HEK293 (cell line): ENCODE measurements around the gene DACT3.

Experiments used
- CTCF ChIA-PET: fragments of 350-600 bp; formaldehyde crosslinking; extraction: SDS; loops from one replicate; lab custom pipeline; 2021; ENCODE audit warnings: antibody characterized with exemption; lab: Yijun Ruan, JAX
- POLR2A ChIA-PET: fragments of 300-600 bp; formaldehyde crosslinking; extraction: SDS; loops from one replicate; lab custom pipeline; 2020; ENCODE audit warnings: antibody characterized with exemption, inconsistent platforms; lab: Yijun Ruan, JAX
- H3K27ac ChIP-seq: fragments of 200-500 bp; sonication (Bioruptor generic); 2 replicates; pipeline ENCODE4 v1.5.1; 2014; ENCODE audit warnings: low read depth, low read length, control low read depth, inconsistent platforms; ENCODE audit errors: extremely low read depth
- H3K36me3 ChIP-seq, 2 experiments: fragments of 200-500 bp in 1 of 2; sonication (Bioruptor generic) in 1 of 2; 1 replicate in 1 of 2; 2 replicates in 1 of 2; pipeline ENCODE4 v1.5.1; 2014 to 2017; ENCODE audit warnings: inconsistent platforms in 2 of 2, low read length in 2 of 2; ENCODE audit not compliant: control insufficient read depth in 2 of 2, insufficient read depth in 1 of 2
- H3K4me1 ChIP-seq: fragments of 200-500 bp; sonication (Bioruptor generic); 2 replicates; pipeline ENCODE4 v1.5.1; 2014; ENCODE audit warnings: mild to moderate bottlenecking, low read length, inconsistent platforms; ENCODE audit not compliant: control insufficient read depth, insufficient read depth
- H3K4me3 ChIP-seq: 2 replicates; pipeline ENCODE4 v1.5.1; 2011; ENCODE audit warnings: low read depth, mild to moderate bottlenecking, control low read depth, low read length, moderate library complexity
- H3K9me3 ChIP-seq: fragments of 200-500 bp; sonication (Bioruptor generic); 2 replicates; pipeline ENCODE4 v1.5.1; 2014; ENCODE audit warnings: low read depth, low read length, inconsistent platforms; ENCODE audit not compliant: control insufficient read depth, insufficient read depth
- EGR2 ChIP-seq: fragments of 450-650 bp; formaldehyde crosslinking; IDR thresholded peaks from 2 replicates; pipeline ENCODE4 v1.5.1; 2016; ENCODE audit warnings: low read depth, missing biosample characterization, missing genetic modification characterization
- MYNN ChIP-seq: fragments of 450-650 bp; formaldehyde crosslinking; IDR thresholded peaks from 2 replicates; pipeline ENCODE4 v1.5.1; 2016; ENCODE audit warnings: missing biosample characterization, missing genetic modification characterization, borderline replicate concordance
- OSR2 ChIP-seq: fragments of 450-650 bp; formaldehyde crosslinking; IDR thresholded peaks from 2 replicates; pipeline ENCODE4 v1.5.1; 2016; ENCODE audit warnings: missing biosample characterization, missing genetic modification characterization
- ZFHX2 ChIP-seq: fragments of 450-650 bp; formaldehyde crosslinking; conservative IDR thresholded peaks from 2 replicates; pipeline ENCODE4 v1.5.1; 2016; ENCODE audit warnings: missing biosample characterization, missing genetic modification characterization
- ZFP69B ChIP-seq: fragments of 450-650 bp; formaldehyde crosslinking; IDR thresholded peaks from 2 replicates; pipeline ENCODE4 v1.5.1; 2016; ENCODE audit warnings: missing biosample characterization, missing genetic modification characterization
- ZNF157 ChIP-seq: fragments of 450-650 bp; formaldehyde crosslinking; IDR thresholded peaks from 2 replicates; pipeline ENCODE4 v1.5.1; 2016; ENCODE audit warnings: missing biosample characterization, missing genetic modification characterization
- ZNF2 ChIP-seq: fragments of 450-650 bp; formaldehyde crosslinking; IDR thresholded peaks from 2 replicates; pipeline ENCODE4 v1.5.1; 2016; ENCODE audit warnings: missing biosample characterization, missing genetic modification characterization
- ZNF366 ChIP-seq: fragments of 450-650 bp; formaldehyde crosslinking; conservative IDR thresholded peaks from 2 replicates; pipeline ENCODE4 v1.5.1; 2016; ENCODE audit warnings: missing biosample characterization, missing genetic modification characterization
- ZNF561 ChIP-seq: fragments of 450-650 bp; IDR thresholded peaks from 2 replicates; pipeline ENCODE4 v1.5.1; 2018; ENCODE audit warnings: missing biosample characterization, missing genetic modification characterization, borderline replicate concordance
- ZNF571 ChIP-seq: fragments of 450-650 bp; formaldehyde crosslinking; IDR thresholded peaks from 2 replicates; pipeline ENCODE4 v1.5.0; 2017; ENCODE audit warnings: missing biosample characterization, missing genetic modification characterization
- ZNF585B ChIP-seq: fragments of 450-650 bp; formaldehyde crosslinking; IDR thresholded peaks from 2 replicates; pipeline ENCODE4 v1.5.1; 2016; ENCODE audit warnings: missing biosample characterization, missing genetic modification characterization
- ZNF76 ChIP-seq: fragments of 450-650 bp; formaldehyde crosslinking; IDR thresholded peaks from 2 replicates; pipeline ENCODE4; 2016; ENCODE audit warnings: low read depth, missing biosample characterization, missing genetic modification characterization, borderline replicate concordance
- TF ChIP-seq, protein P1 (sequence below): fragments of 450-650 bp; formaldehyde crosslinking; IDR thresholded peaks from 2 replicates; pipeline ENCODE4 v1.5.1; 2016; ENCODE audit warnings: missing biosample characterization, missing genetic modification characterization

Gene DACT3

DNA sequence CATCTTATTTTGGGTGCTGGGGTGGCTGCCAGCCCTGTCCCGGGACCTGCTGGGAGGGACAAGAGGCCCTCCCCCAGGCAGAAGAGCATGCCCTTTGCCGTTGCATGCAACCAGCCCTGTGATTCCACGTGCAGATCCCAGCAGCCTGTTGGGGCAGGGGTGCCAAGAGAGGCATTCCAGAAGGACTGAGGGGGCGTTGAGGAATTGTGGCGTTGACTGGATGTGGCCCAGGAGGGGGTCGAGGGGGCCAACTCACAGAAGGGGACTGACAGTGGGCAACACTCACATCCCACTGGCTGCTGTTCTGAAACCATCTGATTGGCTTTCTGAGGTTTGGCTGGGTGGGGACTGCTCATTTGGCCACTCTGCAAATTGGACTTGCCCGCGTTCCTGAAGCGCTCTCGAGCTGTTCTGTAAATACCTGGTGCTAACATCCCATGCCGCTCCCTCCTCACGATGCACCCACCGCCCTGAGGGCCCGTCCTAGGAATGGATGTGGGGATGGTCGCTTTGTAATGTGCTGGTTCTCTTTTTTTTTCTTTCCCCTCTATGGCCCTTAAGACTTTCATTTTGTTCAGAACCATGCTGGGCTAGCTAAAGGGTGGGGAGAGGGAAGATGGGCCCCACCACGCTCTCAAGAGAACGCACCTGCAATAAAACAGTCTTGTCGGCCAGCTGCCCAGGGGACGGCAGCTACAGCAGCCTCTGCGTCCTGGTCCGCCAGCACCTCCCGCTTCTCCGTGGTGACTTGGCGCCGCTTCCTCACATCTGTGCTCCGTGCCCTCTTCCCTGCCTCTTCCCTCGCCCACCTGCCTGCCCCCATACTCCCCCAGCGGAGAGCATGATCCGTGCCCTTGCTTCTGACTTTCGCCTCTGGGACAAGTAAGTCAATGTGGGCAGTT is 51.2 kb downstream of the DACT3 start:
- CTCF ChIA-PET = interaction anchor here (0.6 to 14.6 kb wide), 7 partner anchors 9 to 67 kb away, joined by 3 to 327 read pairs (median 3); partner anchors contain the start of gene DACT3
- Histone ChIP-seq H3K9me3 (no peaks in the 10 kb centered on the region), H3K4me3 (no peak overlapping the region), H3K27ac (no peak overlapping the region), H3K4me1 (no peaks in the 10 kb centered on the region), H3K36me3 (peaks cover 37 to 61% of the 10 kb centered on the region in 2 experiments)
- TF ChIP-seq, protein P1, sequence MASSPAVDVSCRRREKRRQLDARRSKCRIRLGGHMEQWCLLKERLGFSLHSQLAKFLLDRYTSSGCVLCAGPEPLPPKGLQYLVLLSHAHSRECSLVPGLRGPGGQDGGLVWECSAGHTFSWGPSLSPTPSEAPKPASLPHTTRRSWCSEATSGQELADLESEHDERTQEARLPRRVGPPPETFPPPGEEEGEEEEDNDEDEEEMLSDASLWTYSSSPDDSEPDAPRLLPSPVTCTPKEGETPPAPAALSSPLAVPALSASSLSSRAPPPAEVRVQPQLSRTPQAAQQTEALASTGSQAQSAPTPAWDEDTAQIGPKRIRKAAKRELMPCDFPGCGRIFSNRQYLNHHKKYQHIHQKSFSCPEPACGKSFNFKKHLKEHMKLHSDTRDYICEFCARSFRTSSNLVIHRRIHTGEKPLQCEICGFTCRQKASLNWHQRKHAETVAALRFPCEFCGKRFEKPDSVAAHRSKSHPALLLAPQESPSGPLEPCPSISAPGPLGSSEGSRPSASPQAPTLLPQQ (tag by site-specific recombination) = peak; percentile 79
- TF ChIP-seq EGR2 = peak; percentile 78
- TF ChIP-seq OSR2 (tag by site-specific recombination) = no peak
- TF ChIP-seq ZNF571 = no peak
- no peak for TF ChIP-seq ZNF157 (tag by site-specific recombination)
- TF ChIP-seq ZFP69B (tag by site-specific recombination) = peak; percentile 84
- peak; percentile 85 for TF ChIP-seq ZFHX2 (tag by site-specific recombination)
- TF ChIP-seq ZNF366 (tag by site-specific recombination) = no peak
- POLR2A ChIA-PET = interaction anchor here (0.7 to 3.2 kb wide), 3 partner anchors 9 to 259 kb away, joined by 3 to 39 read pairs (median 4); partner anchors contain the start of gene CALM3

GRCh38 chr19:46608581-46609345 is 52.2 kb downstream of the DACT3 start:
- TF ChIP-seq MYNN (tag by site-specific recombination) = no peak
- CTCF ChIA-PET = interaction anchor here (1.4 to 14.6 kb wide), 5 partner anchors 9 to 79 kb away, joined by 3 to 327 read pairs (median 17); partner anchors contain the start of gene DACT3
- H3K9me3 ChIP-seq = no peaks in the 10 kb centered on the region
- no peaks in the 10 kb centered on the region for H3K4me1 ChIP-seq
- H3K4me3 ChIP-seq = no peak overlapping the region
- POLR2A ChIA-PET = interaction anchor here (0.6 to 1.0 kb wide), 2 partner anchors 53 to 74 kb away, joined by 3 read pairs; no protein-coding TSS in a partner anchor
- H3K36me3 ChIP-seq = peaks cover 37 to 67% of the 10 kb centered on the region in 2 experiments
- no peak overlapping the region for H3K27ac ChIP-seq

DNA sequence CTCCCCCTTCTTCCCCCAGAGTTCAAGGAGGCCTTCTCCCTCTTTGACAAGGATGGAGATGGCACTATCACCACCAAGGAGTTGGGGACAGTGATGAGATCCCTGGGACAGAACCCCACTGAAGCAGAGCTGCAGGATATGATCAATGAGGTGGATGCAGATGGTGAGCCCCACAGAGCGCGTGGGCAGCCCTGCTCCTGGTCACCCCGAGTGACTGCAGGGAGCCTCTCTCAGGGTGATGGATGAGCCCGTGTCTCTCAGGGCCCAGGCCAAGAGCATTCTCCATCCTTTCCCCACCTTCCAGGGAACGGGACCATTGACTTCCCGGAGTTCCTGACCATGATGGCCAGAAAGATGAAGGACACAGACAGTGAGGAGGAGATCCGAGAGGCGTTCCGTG is 52.8 kb downstream of the DACT3 start:
- TF ChIP-seq ZNF76 = no peak
- no peak for TF ChIP-seq ZNF585B (tag by site-specific recombination)
- TF ChIP-seq ZNF2 = no peak
- Histone ChIP-seq H3K4me1 (peaks cover 5% of the 10 kb centered on the region), H3K27ac (no peak overlapping the region), H3K4me3 (no peak overlapping the region), H3K36me3 (peaks cover 37 to 70% of the 10 kb centered on the region in 2 experiments), H3K9me3 (no peaks in the 10 kb centered on the region)
- POLR2A ChIA-PET = interaction anchor here (0.6 kb wide), 1 partner anchor 75 kb away, joined by 3 read pairs; no protein-coding TSS in a partner anchor
- CTCF ChIA-PET = interaction anchor here (1.4 to 3.5 kb wide), 3 partner anchors 9 to 78 kb away, joined by 3 to 23 read pairs (median 17); partner anchors contain the start of gene DACT3

DNA sequence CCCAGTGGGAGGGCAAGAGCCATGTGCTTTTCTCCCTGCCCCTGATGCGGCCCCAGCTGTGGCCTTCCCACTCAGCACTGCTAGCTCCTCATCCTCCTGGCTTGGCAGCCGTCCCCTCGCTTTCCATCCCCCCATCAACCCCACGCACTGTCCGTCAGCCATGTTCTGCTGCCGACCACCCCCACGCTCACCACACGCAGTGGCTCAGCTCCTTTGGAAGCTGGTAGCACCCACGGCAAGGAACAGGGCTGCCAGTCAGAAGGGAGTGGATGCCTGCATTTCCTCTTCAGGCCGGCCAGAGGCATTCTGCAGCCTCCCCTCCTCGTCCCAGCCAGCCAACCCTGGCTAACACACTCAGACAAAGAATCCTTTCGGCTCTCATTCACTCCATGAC is 53.5 kb downstream of the DACT3 start:
- no peak overlapping the region for H3K4me3 ChIP-seq
- H3K9me3 ChIP-seq = no peaks in the 10 kb centered on the region
- no peak overlapping the region for H3K27ac ChIP-seq
- TF ChIP-seq ZFHX2 (tag by site-specific recombination) (peak; percentile 79), ZNF561 (no peak), EGR2 (peak; percentile 91)
- peaks cover 8% of the 10 kb centered on the region for H3K4me1 ChIP-seq
- CTCF ChIA-PET = interaction anchor here (1.4 to 3.5 kb wide), 3 partner anchors 10 to 78 kb away, joined by 3 to 23 read pairs (median 17); partner anchors contain the start of gene DACT3
- peaks cover 37 to 76% of the 10 kb centered on the region in 2 experiments for H3K36me3 ChIP-seq
- POLR2A ChIA-PET = no interaction called here
